H9 (cell line): ENCODE results near the gene LIPM. TPM values are rescaled to one million over a fixed set of nuclear protein-coding genes. Genes with fewer than 3 reads are reported as not detected.

Experiments used
- DNase-seq: peaks from one replicate; pipeline ENCODE4 v3.0.0-alpha.2; 2017
- H2AFZ ChIP-seq: one replicate; pipeline ENCODE4 v1.6.1; 2013; ENCODE audit warnings: mild to moderate bottlenecking, low read length, control low read depth, moderate library complexity
- H2AK5ac ChIP-seq: 2 replicates; pipeline ENCODE4 v1.6.1; 2013; ENCODE audit warnings: low read length, control low read depth, mixed read lengths; ENCODE audit not compliant: insufficient read length
- H2BK120ac ChIP-seq: one replicate; pipeline ENCODE4 v1.6.1; 2013; ENCODE audit warnings: low read depth, mild to moderate bottlenecking, low read length, control low read depth, inconsistent platforms; ENCODE audit not compliant: poor library complexity, severe bottlenecking
- H2BK12ac ChIP-seq: 2 replicates; pipeline ENCODE4 v1.6.1; 2013; ENCODE audit warnings: low read length, control low read depth, mixed read lengths, low read depth; ENCODE audit not compliant: insufficient read length
- H2BK15ac ChIP-seq: 2 replicates; pipeline ENCODE4 v1.6.1; 2013; ENCODE audit warnings: low read depth, low read length, control low read depth
- H2BK20ac ChIP-seq: one replicate; pipeline ENCODE4 v1.6.1; 2013; ENCODE audit warnings: low read depth, mild to moderate bottlenecking, low read length, control low read depth, inconsistent platforms; ENCODE audit not compliant: poor library complexity, severe bottlenecking
- H2BK5ac ChIP-seq: 2 replicates; pipeline ENCODE4 v1.6.1; 2013; ENCODE audit warnings: low read length, control low read depth, mixed read lengths; ENCODE audit not compliant: insufficient read length
- H3K14ac ChIP-seq: 2 replicates; pipeline ENCODE4 v1.6.1; 2013; ENCODE audit warnings: low read length, control low read depth; ENCODE audit not compliant: insufficient read depth
- H3K18ac ChIP-seq: 2 replicates; pipeline ENCODE4 v1.6.1; 2013; ENCODE audit warnings: low read depth, mild to moderate bottlenecking, mixed read lengths, low read length, control low read depth; ENCODE audit not compliant: insufficient read length
- H3K23ac ChIP-seq: 2 replicates; pipeline ENCODE4 v1.6.1; 2013; ENCODE audit warnings: low read length, control low read depth, mixed read lengths, low read depth; ENCODE audit not compliant: insufficient read length
- H3K23me2 ChIP-seq: 2 replicates; pipeline ENCODE4 v1.6.1; 2013; ENCODE audit warnings: low read depth, mild to moderate bottlenecking, mixed read lengths, low read length, control low read depth; ENCODE audit not compliant: insufficient read length, poor library complexity, severe bottlenecking
- H3K27ac ChIP-seq: 2 replicates; pipeline ENCODE4 v1.5.1; 2013; ENCODE audit warnings: low read length, control low read depth, mixed read lengths, low read depth; ENCODE audit not compliant: insufficient read length
- H3K27me3 ChIP-seq: 2 replicates; pipeline ENCODE4 v1.6.1; 2013; ENCODE audit warnings: low read length, control low read depth, inconsistent platforms; ENCODE audit not compliant: insufficient read depth
- H3K4ac ChIP-seq: 2 replicates; pipeline ENCODE4 v1.6.1; 2013; ENCODE audit warnings: low read depth, mild to moderate bottlenecking, control low read depth, inconsistent platforms, low read length, moderate library complexity
- H3K4me1 ChIP-seq: 2 replicates; pipeline ENCODE4 v1.6.1; 2013; ENCODE audit warnings: low read length, control low read depth, inconsistent platforms; ENCODE audit not compliant: insufficient read depth
- H3K4me2 ChIP-seq: 2 replicates; pipeline ENCODE4 v1.6.1; 2013; ENCODE audit warnings: low read length, control low read depth, mixed read lengths; ENCODE audit not compliant: insufficient read length, insufficient read depth
- H3K56ac ChIP-seq: 2 replicates; pipeline ENCODE4 v1.6.1; 2013; ENCODE audit warnings: low read depth, mild to moderate bottlenecking, mixed read lengths, low read length, control low read depth; ENCODE audit not compliant: insufficient read length
- H3K79me1 ChIP-seq: 2 replicates; pipeline ENCODE4 v1.6.1; 2013; ENCODE audit warnings: low read depth, mild to moderate bottlenecking, moderate library complexity, low read length, control low read depth, inconsistent platforms; ENCODE audit not compliant: insufficient read depth, poor library complexity, severe bottlenecking
- H3K79me2 ChIP-seq: 2 replicates; pipeline ENCODE4 v1.6.1; 2013; ENCODE audit warnings: low read length, control low read depth, inconsistent platforms; ENCODE audit not compliant: insufficient read depth
- H3K9ac ChIP-seq: 2 replicates; pipeline ENCODE4 v1.6.1; 2013; ENCODE audit warnings: low read length, control low read depth, mixed read lengths; ENCODE audit not compliant: insufficient read length; ENCODE audit errors: extremely low read depth
- H3K9me3 ChIP-seq: one replicate; pipeline ENCODE4 v1.6.1; 2013; ENCODE audit warnings: low read depth, low read length, inconsistent platforms; ENCODE audit not compliant: control insufficient read depth
- H3T11ph ChIP-seq: one replicate; pipeline ENCODE4 v1.6.1; 2013; ENCODE audit warnings: mild to moderate bottlenecking, low read length, control low read depth, inconsistent platforms
- H4K20me1 ChIP-seq: one replicate; pipeline ENCODE4 v1.6.1; 2013; ENCODE audit not compliant: control insufficient read depth, insufficient read length, insufficient read depth
- H4K5ac ChIP-seq: 2 replicates; pipeline ENCODE4 v1.6.1; 2013; ENCODE audit warnings: low read depth, mild to moderate bottlenecking, mixed read lengths, low read length, control low read depth; ENCODE audit not compliant: insufficient read length
- H4K8ac ChIP-seq: replicated peaks from 2 replicates; pipeline ENCODE4 v1.6.1; 2013; ENCODE audit warnings: low read length, control low read depth, mixed read lengths, low read depth; ENCODE audit not compliant: insufficient read length
- H4K91ac ChIP-seq: 2 replicates; pipeline ENCODE4 v1.6.1; 2013; ENCODE audit warnings: low read depth, mild to moderate bottlenecking, moderate library complexity, mixed read lengths, low read length, control low read depth; ENCODE audit not compliant: insufficient read length
- H3K27ac Mint-ChIP-seq, 3 experiments: 2 replicates in 2 of 3; 3 replicates in 1 of 3; pipeline ENCODE4 v1.8.0; 2020 to 2021; ENCODE audit warnings: mixed read lengths in 3 of 3, mild to moderate bottlenecking in 1 of 3, moderate library complexity in 1 of 3
- H3K27me3 Mint-ChIP-seq: 2 replicates; pipeline ENCODE4 v1.8.0; 2021; ENCODE audit warnings: low read depth, mild to moderate bottlenecking, moderate library complexity, mixed read lengths
- H3K36me3 Mint-ChIP-seq, 3 experiments: 2 replicates in 2 of 3; 3 replicates in 1 of 3; pipeline ENCODE4 v1.8.0; 2020 to 2021; ENCODE audit warnings: low read depth in 3 of 3, mixed read lengths in 3 of 3; ENCODE audit not compliant: insufficient read depth in 1 of 3
- H3K4me1 Mint-ChIP-seq, 2 experiments: 2 replicates each; pipeline ENCODE4 v1.8.0; 2020; ENCODE audit warnings: mixed read lengths in 2 of 2
- H3K4me3 Mint-ChIP-seq, 2 experiments: 2 replicates in 1 of 2; 3 replicates in 1 of 2; pipeline ENCODE4 v1.8.0; 2020 to 2021; ENCODE audit warnings: mild to moderate bottlenecking in 2 of 2, mixed read lengths in 2 of 2, moderate library complexity in 1 of 2
- H3K9me3 Mint-ChIP-seq, 2 experiments: 2 replicates in 1 of 2; 3 replicates in 1 of 2; pipeline ENCODE4 v1.8.0; 2020; ENCODE audit warnings: mild to moderate bottlenecking in 2 of 2, mixed read lengths in 2 of 2, moderate library complexity in 1 of 2
- CTCF ChIP-seq: fragments of 200-600 bp; sonication (generic); conservative IDR thresholded peaks from 3 replicates; pipeline ENCODE4 v1.8.0; 2021; ENCODE audit warnings: antibody characterized with exemption, mild to moderate bottlenecking
- WGBS: extraction: QIAGEN DNeasy Blood & Tissue Kit; methylation state at CpG from one replicate; pipeline ENCODE4 v1.1.7; 2013; ENCODE audit warnings: missing lambda C conversion rate, low lambda C conversion rate, mixed read lengths; ENCODE audit not compliant: insufficient read length; ENCODE audit errors: extremely low coverage; 5-methylcytosine and 5-hydroxymethylcytosine counted together
- total RNA-seq: library from RNA; stranded (reverse); gene quantifications from 2 replicates; pipeline ENCODE4 v1.2.1, GENCODE V29; 2021

The LIPM gene
- total RNA-seq, 1 experiment from 2014 or later = not detected

GRCh38 chr10:88762906-88763305 is 39.6 kb upstream of the LIPM start:
- H2AFZ ChIP-seq = no peak overlapping the region
- no peaks in the 10 kb centered on the region for H3K23me2 ChIP-seq
- no peak overlapping the region for H4K8ac ChIP-seq
- no peaks in the 10 kb centered on the region for H3K9me3 ChIP-seq
- H3K27me3 ChIP-seq = no peaks in the 10 kb centered on the region
- no peak overlapping the region for H3K4me2 ChIP-seq
- H3K79me1 ChIP-seq = no peaks in the 10 kb centered on the region
- H3K4me1 ChIP-seq = no peaks in the 10 kb centered on the region
- H3K27ac ChIP-seq = no peak overlapping the region
- H3K4me3 Mint-ChIP-seq = no peak overlapping the region
- no peak for DNase-seq
- no peaks in the 10 kb centered on the region for H3K9me3 Mint-ChIP-seq
- H3K4me1 Mint-ChIP-seq = peaks cover 3% of the 10 kb centered on the region in 2 experiments; a peak in 3 of 4 replicates
- no CpG with 5 or more reads among the region's 1 CpG for WGBS
- no peak overlapping the region for H3K56ac ChIP-seq
- no peak overlapping the region for H4K91ac ChIP-seq
- no peaks in the 10 kb centered on the region for H3K27me3 Mint-ChIP-seq
- TF ChIP-seq CTCF = no peak
- H3K4ac ChIP-seq = no peak overlapping the region
- H3T11ph ChIP-seq = no peak overlapping the region
- H2BK20ac ChIP-seq = no peak overlapping the region
- H3K18ac ChIP-seq = no peak overlapping the region
- no peak overlapping the region for H2BK15ac ChIP-seq
- no peaks in the 10 kb centered on the region for H4K20me1 ChIP-seq
- no peak overlapping the region for H3K23ac ChIP-seq
- no peak overlapping the region for H2BK12ac ChIP-seq
- no peak overlapping the region for H2AK5ac ChIP-seq
- no peak overlapping the region for H2BK120ac ChIP-seq
- H3K9ac ChIP-seq = no peak overlapping the region
- no peaks in the 10 kb centered on the region for H3K79me2 ChIP-seq
- no peak overlapping the region for H2BK5ac ChIP-seq
- H3K14ac ChIP-seq = no peak overlapping the region
- H3K27ac Mint-ChIP-seq = no peak overlapping the region
- no peak overlapping the region for H4K5ac ChIP-seq
- no peaks in the 10 kb centered on the region for H3K36me3 Mint-ChIP-seq
